Activated CD8-positive, alpha-beta memory T cell treated with anti-CD3 and anti-CD28 coated beads for 48 hours (primary cell): ENCODE data around the gene YTHDC2.
"Not testable (repeated sequence)": the region's sequence is repeated elsewhere in the genome, so short reads cannot be mapped to it uniquely, and the experiment has no call there.

Source experiments
- DNase-seq, 3 experiments: peaks; one replicate each; pipeline ENCODE4 v3.0.0-alpha.2; 2020; ENCODE audit warnings: low read depth in 2 of 3, low spot score in 2 of 3

The YTHDC2 gene

DNA sequence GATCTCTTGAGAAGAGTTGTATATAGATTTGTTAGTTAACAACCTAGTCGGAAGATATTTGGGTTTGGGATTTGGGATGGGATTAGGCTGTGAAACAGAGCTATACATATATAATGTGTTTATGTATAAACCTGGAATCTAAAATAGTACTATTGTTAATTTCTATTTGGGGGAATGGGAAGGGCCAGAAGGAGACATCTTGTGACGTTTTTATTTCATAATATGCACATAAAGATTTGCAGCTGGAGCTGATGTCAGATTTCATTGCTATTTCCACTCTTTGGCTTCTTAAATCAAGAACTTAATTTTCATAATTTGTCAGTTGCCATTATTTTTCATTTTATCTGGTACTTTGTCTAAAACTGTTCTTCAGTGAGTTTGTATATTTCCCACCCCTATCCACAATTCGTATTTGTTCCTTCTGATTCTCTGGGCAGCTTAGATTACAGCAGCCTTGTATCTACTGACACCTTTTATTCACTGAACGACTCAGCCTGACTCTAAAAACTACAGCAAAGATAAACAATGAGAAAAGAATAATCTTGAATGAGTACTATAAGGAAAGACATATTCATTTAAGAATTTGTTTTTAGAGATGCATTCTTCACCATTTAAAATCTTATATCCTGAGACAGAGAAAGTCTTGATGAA, 86.9 kb downstream of the YTHDC2 start:
- DNase-seq, result no peak

DNA sequence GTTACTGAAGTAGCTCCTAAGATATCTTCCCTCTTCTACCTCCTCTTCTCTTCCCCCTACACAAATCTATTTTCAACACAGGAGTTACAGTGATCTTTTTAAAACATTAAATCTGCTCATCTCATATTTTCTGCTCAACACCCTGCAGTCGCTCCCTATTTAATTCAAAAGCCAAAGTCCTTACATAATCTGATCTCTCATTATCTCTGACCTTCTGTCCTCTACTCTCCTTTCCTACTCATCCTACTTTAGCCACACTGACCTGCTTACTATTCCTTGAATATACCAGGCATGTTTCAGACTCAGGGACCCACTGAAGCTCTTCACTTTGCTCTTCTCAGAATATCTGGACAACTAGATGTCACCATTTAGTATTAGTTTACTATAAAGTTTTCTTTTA, 87.9 kb downstream of the YTHDC2 start:
- DNase-seq, result no peak

DNA sequence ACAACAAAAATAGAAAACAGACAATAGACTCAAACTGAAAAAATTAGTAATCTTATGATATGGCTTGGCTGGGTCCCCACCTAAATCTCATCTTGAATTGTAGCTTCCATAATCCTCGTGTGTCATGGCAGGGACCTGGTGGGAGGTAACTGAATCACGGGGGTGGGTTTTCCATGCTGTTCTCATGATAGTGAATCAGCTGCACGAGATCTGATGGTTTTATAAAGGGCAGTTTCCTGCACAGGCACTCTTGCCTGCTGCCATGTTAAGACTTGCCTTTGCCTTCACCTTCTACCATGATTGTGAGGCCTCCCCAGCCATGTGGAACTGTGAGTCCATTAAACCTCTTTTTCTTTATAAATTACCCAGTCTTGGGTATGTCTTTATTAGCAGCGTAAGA, 89.8 kb downstream of the YTHDC2 start:
- not testable (repeated sequence) for DNase-seq

DNA sequence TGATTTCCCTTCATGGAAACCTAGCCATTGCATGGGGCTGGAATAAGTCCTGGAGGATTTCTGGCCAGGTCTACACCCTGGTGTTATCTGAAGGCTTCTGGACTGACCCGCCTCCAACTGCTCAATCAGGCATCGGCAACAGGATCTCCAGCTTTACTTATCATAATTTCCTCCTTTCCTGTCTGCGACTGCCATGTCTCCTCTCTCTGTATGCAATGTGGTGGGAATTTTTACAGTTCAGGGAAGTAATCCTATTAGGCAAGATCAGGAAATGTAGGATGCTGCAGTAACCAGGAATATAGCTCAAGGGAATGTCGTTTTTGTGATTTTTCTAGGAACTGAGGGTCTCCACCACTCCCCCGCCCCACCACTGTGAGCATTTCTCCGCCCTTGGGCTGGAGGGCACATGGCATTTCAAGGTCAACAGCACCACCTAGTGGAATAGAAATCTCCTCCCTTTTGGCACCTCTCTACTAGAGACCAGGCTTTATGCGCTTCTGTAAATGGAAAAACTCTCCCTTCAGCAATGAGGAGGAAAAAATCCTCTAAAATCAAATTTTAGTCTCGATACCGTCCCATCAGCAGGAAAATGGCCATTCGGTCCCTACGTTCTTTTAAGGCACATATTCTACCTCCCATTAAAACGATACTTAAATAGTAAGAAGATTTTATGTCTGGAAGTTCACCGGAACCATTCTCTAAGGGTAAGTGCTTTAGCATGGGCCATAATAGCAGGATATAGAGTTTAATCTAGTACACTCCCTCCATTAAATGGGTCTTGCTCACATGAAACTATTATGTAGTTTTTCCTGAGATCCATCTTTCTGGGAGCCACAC, 93.0 kb downstream of the YTHDC2 start:
- no peak for DNase-seq

DNA sequence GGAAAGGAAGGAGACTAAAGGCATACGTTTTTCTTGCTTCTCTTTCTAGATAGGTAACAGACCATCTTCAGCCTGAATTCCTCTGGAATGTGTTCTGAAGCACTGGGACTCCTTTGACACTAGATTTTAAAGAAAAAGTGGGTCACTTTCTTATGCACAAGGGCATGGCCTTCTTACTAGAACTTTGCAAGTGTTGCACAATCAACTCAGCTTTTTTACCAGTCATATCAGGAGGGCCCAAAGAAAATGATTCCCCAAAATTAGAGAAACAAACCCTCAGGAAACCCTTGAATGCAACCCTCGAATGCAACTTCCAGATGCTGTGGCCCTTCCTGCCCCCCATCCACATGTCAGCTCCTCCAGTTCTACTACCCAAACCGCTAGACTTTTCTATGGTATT, 93.9 kb downstream of the YTHDC2 start:
- DNase-seq, result no peak

DNA sequence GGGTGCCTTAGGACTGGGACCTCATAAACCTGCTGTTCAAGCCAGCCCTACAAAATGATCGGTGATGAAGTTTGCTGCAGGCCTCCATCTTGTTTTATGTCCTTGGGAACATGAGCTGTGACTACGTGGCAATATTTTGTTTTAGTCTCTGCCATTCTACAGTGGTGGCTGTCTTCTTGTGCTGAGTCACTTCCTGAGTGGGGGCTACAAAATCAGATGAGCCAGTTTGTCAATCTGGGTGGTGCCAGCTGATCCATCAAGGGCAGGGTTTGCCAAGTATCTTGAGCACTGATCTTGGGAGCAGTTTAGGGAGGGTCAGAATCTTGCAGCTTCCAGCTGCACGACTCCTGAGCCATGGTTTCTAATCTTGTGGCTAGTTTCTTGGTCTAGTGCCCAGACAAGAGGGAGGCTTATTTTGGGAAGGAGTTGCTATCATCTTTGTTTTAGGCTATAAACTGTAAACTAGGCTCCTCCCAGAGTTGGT, 94.7 kb downstream of the YTHDC2 start:
- no peak for DNase-seq

DNA sequence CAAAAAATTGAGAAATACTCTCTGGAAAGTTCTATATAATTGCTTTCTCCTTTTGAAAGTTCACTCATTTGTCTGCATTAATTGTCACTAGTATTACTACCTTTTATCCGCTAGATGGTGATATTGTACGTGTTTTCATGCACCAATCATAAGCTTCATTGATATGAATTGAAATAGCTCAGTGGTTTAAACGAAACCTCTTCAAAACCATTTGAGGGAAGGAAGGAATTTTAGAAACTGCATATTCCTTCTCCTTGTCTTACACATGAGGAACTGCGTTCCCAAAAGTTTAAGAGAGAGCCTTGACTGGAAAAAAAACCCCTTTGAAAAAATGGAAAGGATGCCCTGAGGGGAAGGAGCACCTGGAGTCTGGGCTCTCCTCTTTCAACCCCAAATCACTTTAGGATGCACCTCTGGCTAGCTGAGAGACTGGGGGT, 98.6 kb downstream of the YTHDC2 start:
- DNase-seq, result no peak

DNA sequence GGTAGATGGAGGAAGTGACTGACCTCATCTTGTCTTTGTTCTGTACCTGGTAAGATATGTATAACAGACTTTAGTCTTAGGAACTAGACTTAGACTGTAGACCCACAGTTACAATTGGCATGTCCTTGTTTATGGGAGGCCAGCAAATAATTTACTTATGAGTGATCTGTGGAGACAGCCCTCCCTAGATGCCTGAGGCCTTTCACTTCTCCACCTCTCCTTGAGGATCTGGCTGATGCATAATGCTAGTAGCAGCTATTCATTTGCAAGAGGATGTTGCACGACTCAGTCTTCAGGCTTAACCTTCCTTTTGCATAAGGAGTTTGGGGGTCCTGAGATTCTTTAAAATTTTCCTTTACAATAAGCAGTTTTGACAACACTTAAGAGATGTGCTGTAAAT, 100.7 kb downstream of the YTHDC2 start:
- DNase-seq, result no peak

DNA sequence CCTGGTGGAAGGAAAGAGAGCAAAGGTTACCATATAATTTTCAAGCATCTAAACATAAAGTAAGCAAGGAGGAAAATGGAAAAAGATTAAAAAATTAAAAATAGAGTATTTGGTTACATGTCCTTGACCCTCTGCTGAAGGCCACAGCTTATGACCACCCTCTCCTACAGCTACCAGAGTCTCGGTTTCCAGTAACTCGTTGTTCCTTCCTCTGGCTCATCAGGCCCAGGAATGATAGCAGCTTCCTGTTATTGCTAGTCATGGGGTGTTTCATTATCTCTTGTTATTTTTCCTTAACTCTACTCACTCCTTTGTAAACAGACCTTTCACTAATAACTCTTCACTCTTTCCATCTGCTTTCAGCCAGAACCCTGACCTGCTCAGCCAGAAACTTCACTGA, 102.2 kb downstream of the YTHDC2 start:
- DNase-seq, result no peak

DNA sequence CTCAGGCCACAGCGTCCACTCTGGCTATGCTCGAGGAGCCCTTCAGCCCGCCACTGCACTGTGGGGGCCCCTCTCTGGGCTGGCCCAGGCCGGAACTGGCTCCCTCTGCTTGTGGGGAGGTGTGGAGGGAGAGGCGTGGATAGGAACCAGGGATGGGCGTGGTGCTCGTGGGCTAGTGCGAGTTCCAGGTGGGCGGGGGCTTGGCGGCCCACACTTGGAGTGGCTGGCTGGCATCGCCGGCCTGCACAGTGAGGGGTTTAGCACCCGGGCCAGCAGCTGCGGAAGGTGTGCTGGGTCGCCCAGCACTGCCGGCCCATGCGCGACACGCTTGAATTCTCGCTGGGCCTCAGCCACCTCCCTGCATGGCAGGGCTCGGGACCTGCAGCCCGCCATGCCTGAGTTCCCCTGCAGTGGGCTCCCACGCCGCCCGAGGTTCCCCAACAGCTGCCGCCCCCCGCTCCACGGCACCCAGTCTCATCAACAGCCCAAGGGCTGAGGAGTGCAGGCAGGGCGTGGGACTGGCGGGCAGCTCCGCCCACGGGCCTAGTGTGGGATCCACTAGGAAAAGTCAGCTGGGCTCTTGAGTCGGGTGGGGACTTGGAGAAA, 103.8 kb downstream of the YTHDC2 start:
- DNase-seq, result no peak

DNA sequence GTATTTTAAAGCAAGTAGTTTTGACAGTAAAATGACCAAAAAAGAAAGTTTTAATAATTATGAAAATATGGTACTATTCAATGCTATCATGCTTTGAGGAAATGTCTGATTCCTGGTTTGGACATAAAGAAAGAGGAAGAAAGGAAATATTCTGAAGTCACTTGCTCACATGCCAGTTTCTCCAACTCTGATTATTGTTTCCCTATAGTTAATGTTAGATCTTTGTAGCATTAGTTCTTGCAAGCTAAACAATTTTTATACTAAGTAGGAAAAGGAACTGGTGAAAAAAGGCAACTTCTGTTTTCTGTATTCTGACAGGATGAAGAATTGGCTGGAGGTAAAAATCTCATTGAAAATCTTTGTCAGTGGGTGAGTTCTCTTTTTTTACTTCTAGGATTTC, 119.5 kb downstream of the YTHDC2 start:
- no peak for DNase-seq

DNA sequence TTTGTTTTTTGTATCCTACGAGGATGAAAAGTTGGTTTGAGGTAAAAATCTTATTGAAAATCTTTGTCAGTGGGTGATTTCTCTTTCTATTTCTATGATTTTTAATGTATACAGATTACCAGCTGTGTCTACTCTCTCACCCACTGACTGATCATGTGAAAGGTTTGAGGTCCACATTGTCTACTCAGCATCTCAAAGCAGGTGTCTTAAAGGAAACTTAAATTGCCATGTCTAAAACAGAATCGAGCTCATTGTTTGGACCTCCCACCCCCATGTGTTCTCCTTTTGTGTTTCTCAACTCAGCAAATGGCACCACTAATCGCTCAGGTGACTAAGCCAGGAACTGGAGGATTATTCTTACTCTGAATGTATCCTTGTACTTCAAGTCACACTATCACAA, 121.5 kb downstream of the YTHDC2 start:
- DNase-seq, result no peak

DNA sequence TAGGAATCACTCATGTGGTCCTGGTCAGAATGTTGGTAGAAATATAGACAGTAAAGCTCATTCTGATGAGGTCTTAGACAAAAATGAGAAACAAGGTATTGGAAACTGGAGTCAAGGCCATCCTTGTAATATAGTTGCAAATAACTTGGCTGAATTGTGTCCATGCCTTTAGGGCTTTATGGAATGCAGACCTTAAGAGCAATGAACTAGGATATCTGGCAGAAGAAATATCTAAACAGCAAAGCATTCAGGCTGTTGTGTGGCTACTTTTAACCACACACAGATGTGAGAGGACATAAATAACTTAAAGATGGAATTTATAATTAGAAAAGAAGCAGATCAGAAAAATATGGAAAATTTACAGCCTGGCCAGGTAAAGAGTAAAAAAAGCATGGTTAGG, 128.2 kb downstream of the YTHDC2 start:
- no peak for DNase-seq
